Heart left ventricle (tissue), 16 donors: Measurements from ENCODE around the gene CPXM2. TPM values are rescaled to one million over a fixed set of nuclear protein-coding genes. Genes with fewer than 3 reads are reported as not detected.

Experiments used
- ATAC-seq, 4 donors: fragments of 200-7000 bp; cut with Tn5 transposase; one replicate each; pipeline ENCODE4 v1.9.1; 2020 to 2022; ENCODE audit warnings: moderate library complexity in 4 of 4, mild to moderate bottlenecking in 3 of 4, moderate number of reproducible peaks in 1 of 4
- DNase-seq, 5 donors: peaks; one replicate each; pipeline ENCODE4 v3.0.0-alpha.2; 2020
- H3K27ac ChIP-seq, 12 donors: fragments of 200-600 bp; sonication (generic) in 4 of 12; one replicate each; pipeline versions ENCODE4 v1.5.0 to v1.8.0; 2016 to 2022; ENCODE audit warnings: mild to moderate bottlenecking in 2 of 12
- H3K27me3 ChIP-seq, 9 donors: fragments of 200-600 bp; sonication (generic) in 2 of 9; one replicate each; pipeline versions ENCODE4 v1.5.1 to v1.8.0; 2016 to 2022; ENCODE audit warnings: mild to moderate bottlenecking in 3 of 9
- H3K36me3 ChIP-seq, 9 donors: fragments of 200-600 bp; sonication (generic) in 2 of 9; one replicate each; pipeline versions ENCODE4 v1.5.0 to v1.8.0; 2018 to 2022; ENCODE audit warnings: mild to moderate bottlenecking in 2 of 9
- H3K4me1 ChIP-seq, 12 donors: fragments of 200-600 bp; sonication (generic) in 4 of 12; one replicate each; pipeline versions ENCODE4 v1.5.0 to v1.8.0; 2016 to 2022; ENCODE audit warnings: mild to moderate bottlenecking in 3 of 12
- H3K4me3 ChIP-seq, 12 donors: fragments of 200-600 bp; sonication (generic) in 4 of 12; one replicate each; pipeline versions ENCODE4 v1.5.0 to v1.8.0; 2017 to 2022; ENCODE audit warnings: mild to moderate bottlenecking in 9 of 12, moderate library complexity in 4 of 12
- H3K9me3 ChIP-seq, 12 donors: fragments of 200-600 bp; sonication (generic) in 4 of 12; one replicate each; pipeline versions ENCODE4 v1.5.0 to v1.8.0; 2016 to 2022; ENCODE audit warnings: mild to moderate bottlenecking in 1 of 12
- POLR2A ChIP-seq, 2 donors: fragments of 450-650 bp; IDR thresholded peaks; one replicate each; pipeline ENCODE4 v1.6.1; 2017; ENCODE audit warnings: antibody characterized with exemption in 2 of 2, mild to moderate bottlenecking in 2 of 2, moderate library complexity in 2 of 2
- WGBS, 4 donors: extraction: QIAGEN DNeasy Blood & Tissue Kit in 2 of 4; methylation state at CpG; one replicate each; pipeline versions ENCODE4 v1.1.5 to v1.1.7; 2013 to 2018; 5-methylcytosine and 5-hydroxymethylcytosine counted together
- intact Hi-C, 10 donors: fragments of 100-400 bp; cut with DNase I; formaldehyde crosslinking; loops; one replicate each; pipeline versions ENCODE4 v1.11.1 to v1.14.2; 2022
- polyA plus RNA-seq, 2 donors: library from polyadenylated mRNA; stranded (reverse); fragments of 200-250 nt; gene quantifications; one replicate each; pipeline ENCODE4 v1.2.3, GENCODE V29; 2013
- total RNA-seq, 9 donors: library from RNA; depleted of rRNA in 2 of 9; stranded (reverse); fragments of >200 nt in 2 of 9; fragmentation: NEBNext Ultra II Directional in 3 of 9; extraction: Animal tissue kit (Norgen Biotek cat#: 25700) in 3 of 9; gene quantifications; one replicate each; pipeline versions ENCODE4 v1.1.0 to v1.2.4, GENCODE V29; 2016 to 2023
- TF ChIP-seq, protein P1 (sequence below), 12 donors: fragments of 200-600 bp; sonication (generic) in 4 of 12; IDR thresholded peaks; one replicate each; pipeline versions ENCODE4 v1.5.0 to v1.8.0; 2018 to 2022; ENCODE audit warnings: antibody characterized with exemption in 12 of 12, mild to moderate bottlenecking in 5 of 12
- donor health status: ischemic (EF 13 %, LVEDD 7.1; RV severe dilation, severe dysfunction).
- donor health status: healthy with polysubstance abuse.
- donor health status: DM: no; HTN: yes; CAD: no.
- donor health status: DM: no; HTN: no; CAD: no.
- donor health status: ischemic (EF 25% LVEDD 6.9; RV normal size, moderate dysfunction).
- donor health status: ischemic (EF 25% LVEDD 5.7; RV mildly dilated, moderate dysfunction).
- donor health status: healthy.
- donor health status: DM: yes; HTN: yes; CAD: no.
- donor health status: ischemic (EF 35%, LVEDD 5.7; RV mildly dilated, moderate dysfunction).
- donor health status: nonischemic (EF 11% LVEDD 7.7; RV severe dilation, severe dysfunction).
- donor health status: DM: yes; HTN: yes; CAD: no.
- donor health status: PGD.
- donor health status: ischemic (EF 29% LVEDD 5.4; RV normal size, mild dysfunction).
- donor health status: nonischemic (EF 23%, LVEDD 6.1; RV moderate dilation, normal function).

CPXM2 gene
- total and polyA plus RNA-seq, 11 donors = 1.1 to 23.2 (median 4.2) TPM

GRCh38 chr10:123863183-123863575, 28.4 kb downstream of the CPXM2 start:
- no peak for DNase-seq
- Histone ChIP-seq H3K4me3 (no peak overlapping the region), H3K36me3 (peaks cover 0 to 3% (median 0%) of the 10 kb centered on the region in 9 donors), H3K27me3 (peaks cover 0 to 3% (median 0%) of the 10 kb centered on the region in 9 donors), H3K27ac (peak overlapping the region in 1 of 12 donors; percentile 91), H3K9me3 (no peaks in the 10 kb centered on the region), H3K4me1 (peaks cover 0 to 2% (median 0%) of the 10 kb centered on the region in 12 donors)
- WGBS, 4 donors = 83 to 88% (median 86%) methylated on average over 8 of the region's 8 CpGs
- TF ChIP-seq POLR2A (IDR thresholded peaks at IDR 0.05) = no peak
- TF ChIP-seq, protein P1, sequence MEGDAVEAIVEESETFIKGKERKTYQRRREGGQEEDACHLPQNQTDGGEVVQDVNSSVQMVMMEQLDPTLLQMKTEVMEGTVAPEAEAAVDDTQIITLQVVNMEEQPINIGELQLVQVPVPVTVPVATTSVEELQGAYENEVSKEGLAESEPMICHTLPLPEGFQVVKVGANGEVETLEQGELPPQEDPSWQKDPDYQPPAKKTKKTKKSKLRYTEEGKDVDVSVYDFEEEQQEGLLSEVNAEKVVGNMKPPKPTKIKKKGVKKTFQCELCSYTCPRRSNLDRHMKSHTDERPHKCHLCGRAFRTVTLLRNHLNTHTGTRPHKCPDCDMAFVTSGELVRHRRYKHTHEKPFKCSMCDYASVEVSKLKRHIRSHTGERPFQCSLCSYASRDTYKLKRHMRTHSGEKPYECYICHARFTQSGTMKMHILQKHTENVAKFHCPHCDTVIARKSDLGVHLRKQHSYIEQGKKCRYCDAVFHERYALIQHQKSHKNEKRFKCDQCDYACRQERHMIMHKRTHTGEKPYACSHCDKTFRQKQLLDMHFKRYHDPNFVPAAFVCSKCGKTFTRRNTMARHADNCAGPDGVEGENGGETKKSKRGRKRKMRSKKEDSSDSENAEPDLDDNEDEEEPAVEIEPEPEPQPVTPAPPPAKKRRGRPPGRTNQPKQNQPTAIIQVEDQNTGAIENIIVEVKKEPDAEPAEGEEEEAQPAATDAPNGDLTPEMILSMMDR (IDR thresholded peaks at IDR 0.05) = no peak
- intact Hi-C loops = no loop called here
- ATAC-seq = no peak

DNA sequence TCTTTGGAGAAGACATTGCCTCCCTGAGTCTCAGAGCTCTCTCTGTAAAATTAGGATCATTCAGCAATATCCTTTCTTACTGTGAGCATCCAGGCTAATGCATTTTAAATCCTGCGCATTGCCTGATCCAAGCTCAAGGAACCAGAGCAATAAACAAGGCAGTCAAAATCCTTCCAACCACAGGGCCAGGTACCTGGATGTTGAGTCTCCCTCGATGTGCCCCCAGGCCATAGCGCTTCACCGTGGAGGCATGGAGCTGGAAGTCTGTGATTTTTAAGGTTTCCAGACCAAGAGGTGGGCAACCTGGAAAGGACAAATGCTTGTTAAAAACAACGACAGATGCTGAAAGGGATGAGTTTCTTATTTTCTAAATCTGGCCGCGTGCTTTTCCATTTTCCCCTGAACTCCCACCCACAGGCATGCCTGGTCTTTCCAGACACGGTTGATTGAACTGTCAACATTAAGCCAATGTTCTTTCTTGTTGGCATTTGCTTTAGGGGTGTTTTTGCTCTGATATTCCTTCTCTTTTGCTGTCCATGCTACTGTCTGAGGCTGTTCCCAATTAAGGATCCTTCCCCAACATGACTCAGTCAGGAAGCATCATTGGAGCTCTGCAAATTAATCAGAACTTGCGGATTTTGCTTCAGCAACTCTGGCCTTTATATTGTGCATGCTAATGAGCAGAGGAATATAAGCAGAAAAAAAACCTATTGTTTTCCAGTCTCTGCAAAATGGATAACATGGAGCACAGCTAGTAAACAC, 29.0 kb downstream of the CPXM2 start:
- 90 to 93% (median 92%) methylated on average over 9 of the region's 9 CpGs for WGBS, 4 donors
- no peak for ATAC-seq

DNA sequence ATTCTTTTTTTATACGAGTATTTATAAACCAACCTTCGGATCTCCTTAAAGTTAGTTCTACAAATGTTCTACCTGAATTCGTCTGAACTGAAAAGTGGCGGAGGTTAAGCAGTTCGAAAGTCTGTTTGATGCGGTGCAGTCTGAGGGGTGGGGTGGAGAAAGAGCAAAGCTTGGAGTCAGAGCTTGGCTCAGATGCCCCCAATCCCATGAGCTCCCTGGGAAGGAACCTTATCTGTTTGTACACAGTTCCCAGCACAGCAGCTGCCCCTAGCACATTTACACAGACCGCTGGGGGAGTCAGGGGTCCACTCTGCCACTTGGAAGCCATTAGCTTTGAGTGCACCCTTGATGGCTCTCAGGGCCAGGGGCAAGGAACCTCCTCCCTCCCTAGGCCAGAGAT, 30.8 kb downstream of the CPXM2 start:
- peaks cover 0 to 2% (median 0%) of the 10 kb centered on the region in 12 donors for H3K4me1 ChIP-seq
- TF ChIP-seq POLR2A (IDR thresholded peaks at IDR 0.05) = no peak
- TF ChIP-seq, protein P1 (IDR thresholded peaks at IDR 0.05) = no peak
- no peaks in the 10 kb centered on the region for H3K27me3 ChIP-seq
- peak overlapping the region in 1 of 12 donors; percentile 91 for H3K27ac ChIP-seq
- WGBS, 4 donors = 73 to 95% (median 84%) methylated on average over 6 to 7 of the region's 7 CpGs
- DNase-seq (no peak), ATAC-seq (no peak)
- H3K36me3 ChIP-seq = peaks cover 0 to 3% (median 0%) of the 10 kb centered on the region in 9 donors
- no peak overlapping the region for H3K4me3 ChIP-seq
- intact Hi-C loops = no loop called here
- H3K9me3 ChIP-seq = no peaks in the 10 kb centered on the region

More for the DNA sequence above, 29.0 kb downstream of the CPXM2 start:
- peak overlapping the region in 1 of 12 donors; percentile 91 for H3K27ac ChIP-seq
- H3K4me3 ChIP-seq = no peak overlapping the region
- H3K4me1 ChIP-seq = peaks cover 0 to 2% (median 0%) of the 10 kb centered on the region in 12 donors
- no peaks in the 10 kb centered on the region for H3K27me3 ChIP-seq
- intact Hi-C loops = no loop called here
- TF ChIP-seq, protein P1 (IDR thresholded peaks at IDR 0.05) = no peak
- TF ChIP-seq POLR2A (IDR thresholded peaks at IDR 0.05) = no peak
- H3K9me3 ChIP-seq = no peaks in the 10 kb centered on the region
- no peak for DNase-seq
- peaks cover 0 to 3% (median 0%) of the 10 kb centered on the region in 9 donors for H3K36me3 ChIP-seq

DNA sequence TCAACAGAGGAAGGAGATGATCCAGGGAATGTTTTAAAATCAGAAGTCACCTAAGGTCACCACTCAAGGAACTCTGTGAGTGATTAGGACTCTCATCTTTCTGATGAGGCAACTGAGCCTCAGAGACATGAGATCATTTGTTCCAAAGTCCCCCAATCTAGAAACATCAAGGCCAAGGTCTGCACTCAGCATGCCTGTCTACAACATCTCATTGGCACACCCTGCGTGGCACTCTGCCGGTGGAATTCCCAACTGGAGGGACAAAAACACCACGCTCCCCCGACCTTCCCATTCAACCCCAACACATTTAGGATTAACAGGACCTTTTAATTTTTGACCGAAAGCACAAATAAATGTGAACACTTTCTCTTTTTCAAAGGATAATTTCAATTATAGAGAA, 31.4 kb downstream of the CPXM2 start:
- H3K9me3 ChIP-seq = no peaks in the 10 kb centered on the region
- TF ChIP-seq, protein P1 (IDR thresholded peaks at IDR 0.05) = no peak
- TF ChIP-seq POLR2A (IDR thresholded peaks at IDR 0.05) = no peak
- DNase-seq = no peak
- peak overlapping the region in 1 of 12 donors; percentile 91 for H3K27ac ChIP-seq
- intact Hi-C loops = no loop called here
- H3K27me3 ChIP-seq = no peaks in the 10 kb centered on the region
- ATAC-seq = no peak
- H3K4me3 ChIP-seq = no peak overlapping the region
- peaks cover 0 to 3% (median 0%) of the 10 kb centered on the region in 9 donors for H3K36me3 ChIP-seq
- H3K4me1 ChIP-seq = peaks cover 0 to 8% (median 0%) of the 10 kb centered on the region in 12 donors
- 90 to 94% (median 91%) methylated on average over 5 of the region's 5 CpGs for WGBS, 4 donors
